Measurements from ENCODE around the gene NFE2L1. TPM values are rescaled to one million over a fixed set of nuclear protein-coding genes. Genes with fewer than 3 reads are reported as not detected.
A peak's percentile ranks its signal among the peaks of the same experiment; 100 is the strongest.

NFE2L1 gene
- total RNA-seq, 1 experiment from 2014 or later = 149 TPM

DNA sequence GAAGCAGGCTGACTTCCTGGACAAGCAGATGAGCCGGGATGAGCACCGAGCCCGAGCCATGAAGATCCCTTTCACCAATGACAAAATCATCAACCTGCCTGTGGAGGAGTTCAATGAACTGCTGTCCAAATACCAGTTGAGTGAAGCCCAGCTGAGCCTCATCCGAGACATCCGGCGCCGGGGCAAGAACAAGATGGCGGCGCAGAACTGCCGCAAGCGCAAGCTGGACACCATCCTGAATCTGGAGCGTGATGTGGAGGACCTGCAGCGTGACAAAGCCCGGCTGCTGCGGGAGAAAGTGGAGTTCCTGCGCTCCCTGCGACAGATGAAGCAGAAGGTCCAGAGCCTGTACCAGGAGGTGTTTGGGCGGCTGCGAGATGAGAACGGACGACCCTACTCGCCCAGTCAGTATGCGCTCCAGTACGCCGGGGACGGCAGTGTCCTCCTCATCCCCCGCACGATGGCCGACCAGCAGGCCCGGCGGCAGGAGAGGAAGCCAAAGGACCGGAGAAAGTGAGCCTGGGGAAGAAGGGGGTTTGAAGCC is 11.0 kb downstream of the NFE2L1 start:
- ChIA-PET POLR2A (interaction anchor here (1.4 to 5.5 kb wide), 2 partner anchors 9 to 11 kb away, joined by 7 to 32 read pairs; partner anchors contain the start of gene NFE2L1), CTCF (interaction anchor here (1.5 to 2.7 kb wide), 3 partner anchors 16 to 34 kb away, joined by 4 to 12 read pairs (median 8); no protein-coding TSS in a partner anchor)
- H3K4me1 Mint-ChIP-seq = peaks cover 29% of the 10 kb centered on the region
- ATAC-seq (no peak), DNase-seq (ENCODE audit: low spot score) (no peak)
- H3K27me3 Mint-ChIP-seq (ENCODE audit: low read depth) = no peaks in the 10 kb centered on the region
- peak overlapping the region; percentile 95 for H3K27ac Mint-ChIP-seq
- peaks cover 63% of the 10 kb centered on the region for H3K36me3 Mint-ChIP-seq
- no peak overlapping the region for H3K4me3 Mint-ChIP-seq
- no peaks in the 10 kb centered on the region for H3K9me3 Mint-ChIP-seq
- 0 out of 2 replicates have a peak, but pooled peaks have one; percentile 35 for TF ChIP-seq RELA (CRISPR knock-in tag; IDR thresholded peaks at IDR 0.05; ENCODE audit: borderline replicate concordance)
- TF ChIP-seq ZNF512 (CRISPR knock-in tag; IDR thresholded peaks at IDR 0.05; ENCODE audit: borderline replicate concordance) = no peak

DNA sequence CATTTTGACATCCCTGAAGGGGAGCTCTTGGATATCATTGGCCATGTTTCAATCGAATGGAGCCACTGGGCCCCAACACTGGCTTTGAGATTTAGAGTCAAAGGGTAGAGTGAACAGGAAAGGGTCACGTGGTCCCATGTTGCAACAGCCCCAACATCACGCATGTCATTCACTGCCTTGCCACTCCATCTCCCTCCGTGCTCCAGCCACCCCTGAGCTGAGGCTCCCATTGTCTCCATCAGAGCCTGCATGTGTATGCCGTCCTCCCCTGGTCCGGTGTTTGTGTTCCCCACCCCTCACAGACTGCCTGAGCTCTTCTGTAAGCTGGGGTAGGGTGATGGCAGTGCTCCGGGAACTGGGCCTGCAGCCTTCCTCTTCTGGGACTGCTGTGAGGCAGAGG is 12.1 kb downstream of the NFE2L1 start:
- H3K27ac Mint-ChIP-seq = peak overlapping the region; percentile 65; the same call in 1 of the 2 replicates
- DNase-seq (ENCODE audit: low spot score) = no peak
- H3K4me3 Mint-ChIP-seq = no peak overlapping the region
- POLR2A ChIA-PET = interaction anchor here (5.5 kb wide), 1 partner anchor 12 kb away, joined by 32 read pairs; the partner anchor contains the start of gene NFE2L1
- no peak for ATAC-seq
- no peaks in the 10 kb centered on the region for H3K27me3 Mint-ChIP-seq (ENCODE audit: low read depth)
- H3K4me1 Mint-ChIP-seq = peaks cover 25% of the 10 kb centered on the region
- peaks cover 72% of the 10 kb centered on the region for H3K36me3 Mint-ChIP-seq
- TF ChIP-seq GRHL2 (CRISPR knock-in tag; IDR thresholded peaks at IDR 0.05; ENCODE audit: insufficient replicate concordance, severe bottlenecking) (no peak), NFATC4 (CRISPR knock-in tag; IDR thresholded peaks at IDR 0.05) (no peak), NR2C2 (CRISPR knock-in tag; IDR thresholded peaks at IDR 0.05) (no peak), RELA (CRISPR knock-in tag; IDR thresholded peaks at IDR 0.05; ENCODE audit: borderline replicate concordance) (no peak), GTF2I (CRISPR knock-in tag; conservative IDR thresholded peaks at IDR 0.05) (no peak), E2F4 (CRISPR knock-in tag; IDR thresholded peaks at IDR 0.05; ENCODE audit: borderline replicate concordance, low read depth) (no peak), ATF1 (CRISPR knock-in tag; IDR thresholded peaks at IDR 0.05) (no peak), ZNF671 (CRISPR knock-in tag; IDR thresholded peaks at IDR 0.05) (no peak), OVOL2 (CRISPR knock-in tag; IDR thresholded peaks at IDR 0.05; ENCODE audit: borderline replicate concordance) (no peak), ZBTB43 (CRISPR knock-in tag; IDR thresholded peaks at IDR 0.05) (no peak)
- H3K9me3 Mint-ChIP-seq = no peaks in the 10 kb centered on the region
- CTCF ChIA-PET = interaction anchor here (2.3 kb wide), 1 partner anchor 24 kb away, joined by 6 read pairs; no protein-coding TSS in a partner anchor

- H3K27ac Mint-ChIP-seq = peak overlapping the region; percentile 71; the same call in 1 of the 2 replicates
- no peak for TF ChIP-seq FOXP4 (CRISPR knock-in tag; IDR thresholded peaks at IDR 0.05)
- no peak for TF ChIP-seq FOXK1 (CRISPR knock-in tag; IDR thresholded peaks at IDR 0.05)
- no peak for TF ChIP-seq SMAD4 (CRISPR knock-in tag; IDR thresholded peaks at IDR 0.05)
- TF ChIP-seq JAZF1 (CRISPR knock-in tag; IDR thresholded peaks at IDR 0.05) = no peak
- no peak for TF ChIP-seq CREM (CRISPR knock-in tag; IDR thresholded peaks at IDR 0.05)
- no peak for TF ChIP-seq ATF2 (CRISPR knock-in tag; IDR thresholded peaks at IDR 0.05; ENCODE audit: borderline replicate concordance, low read depth)
- TF ChIP-seq TEAD1 (CRISPR knock-in tag; IDR thresholded peaks at IDR 0.05) = no peak
- TF ChIP-seq NR2C2 (CRISPR knock-in tag; IDR thresholded peaks at IDR 0.05) = no peak
- TF ChIP-seq EMX1 (CRISPR knock-in tag; IDR thresholded peaks at IDR 0.05) = no peak
- no peak for TF ChIP-seq PREB (CRISPR knock-in tag; IDR thresholded peaks at IDR 0.05; ENCODE audit: borderline replicate concordance)
- no peak for TF ChIP-seq NR1H2 (CRISPR knock-in tag; IDR thresholded peaks at IDR 0.05)
- H3K4me3 Mint-ChIP-seq = no peak overlapping the region
- peaks cover 14% of the 10 kb centered on the region for H3K4me1 Mint-ChIP-seq
- peaks cover 65% of the 10 kb centered on the region for H3K36me3 Mint-ChIP-seq
- no peaks in the 10 kb centered on the region for H3K27me3 Mint-ChIP-seq (ENCODE audit: low read depth)
- POLR2A ChIA-PET = interaction anchor here (1.0 to 5.5 kb wide), 2 partner anchors 8 to 14 kb away, joined by 5 to 32 read pairs; partner anchors contain the start of gene NFE2L1
- DNase-seq (ENCODE audit: low spot score) (no peak), ATAC-seq (no peak)
- CTCF ChIA-PET = interaction anchor here (0.9 to 6.6 kb wide), 3 partner anchors 26 to 84 kb away, joined by 4 to 66 read pairs (median 6); no protein-coding TSS in a partner anchor
- no peaks in the 10 kb centered on the region for H3K9me3 Mint-ChIP-seq
These were observed 14.1 kb downstream of the NFE2L1 start for GRCh38 chr17:48062273-48062672.
